GM20000 (cell line): ENCODE measurements around the gene TMEM86A.

Experiments used
- DNase-seq: peaks from one replicate; pipeline ENCODE4 v3.0.0; 2012; ENCODE audit warnings: low spot score
- CTCF ChIP-seq: IDR thresholded peaks from 2 replicates; pipeline ENCODE4 v1.5.1; 2012; ENCODE audit warnings: mild to moderate bottlenecking, control low read depth; ENCODE audit errors: extremely low read depth, missing control alignments

The TMEM86A gene

GRCh38 chr11:18750944-18751343, 52.4 kb downstream of the TMEM86A start:
- no peak for DNase-seq
- no peak for TF ChIP-seq CTCF

GRCh38 chr11:18752502-18752901, 53.9 kb downstream of the TMEM86A start:
- no peak for TF ChIP-seq CTCF
- DNase-seq, result no peak

- DNase-seq, result no peak
- no peak for TF ChIP-seq CTCF
Observed at GRCh38 chr11:18754308-18754707, 55.7 kb downstream of the TMEM86A start.
